Osteocyte (in vitro differentiated cells): ENCODE data around the gene PDE4D. TPM values are rescaled to one million over a fixed set of nuclear protein-coding genes. Genes with fewer than 3 reads are reported as not detected.

Experiments used
- DNase-seq: peaks from one replicate; pipeline ENCODE4 v3.0.0; 2021; ENCODE audit warnings: mixed read lengths; ENCODE audit not compliant: unreplicated experiment; ENCODE audit errors: extremely low spot score
- H3K27ac Mint-ChIP-seq: one replicate; pipeline ENCODE4 v1.8.0; 2021; ENCODE audit warnings: mild to moderate bottlenecking, mixed read lengths; ENCODE audit not compliant: unreplicated experiment
- H3K27me3 Mint-ChIP-seq: one replicate; pipeline ENCODE4 v1.8.0; 2021; ENCODE audit warnings: mixed read lengths; ENCODE audit not compliant: unreplicated experiment
- H3K36me3 Mint-ChIP-seq: one replicate; pipeline ENCODE4 v1.8.0; 2021; ENCODE audit warnings: mixed read lengths; ENCODE audit not compliant: unreplicated experiment
- H3K4me1 Mint-ChIP-seq: one replicate; pipeline ENCODE4 v1.8.0; 2021; ENCODE audit warnings: mixed read lengths; ENCODE audit not compliant: unreplicated experiment
- H3K4me3 Mint-ChIP-seq: one replicate; pipeline ENCODE4 v1.8.0; 2021; ENCODE audit warnings: mild to moderate bottlenecking, moderate library complexity, mixed read lengths; ENCODE audit not compliant: unreplicated experiment
- H3K9me3 Mint-ChIP-seq: one replicate; pipeline ENCODE4 v1.8.0; 2021; ENCODE audit warnings: mixed read lengths; ENCODE audit not compliant: unreplicated experiment
- CTCF ChIP-seq: fragments of 200-600 bp; sonication (generic); IDR thresholded peaks from 2 replicates; pipeline ENCODE4 v1.5.0; 2021; ENCODE audit warnings: antibody characterized with exemption, mild to moderate bottlenecking, moderate library complexity
- total RNA-seq: library from RNA; stranded (reverse); gene quantifications from 2 replicates; pipeline ENCODE4 v1.2.1, GENCODE V29; 2021

Gene PDE4D
- total RNA-seq, 1 donor from 2014 or later: 24.2 TPM

GRCh38 chr5:59921816-59922215 is 28.3 kb upstream of the PDE4D start:
- no peak overlapping the region for H3K27ac Mint-ChIP-seq
- no peaks in the 10 kb centered on the region for H3K4me1 Mint-ChIP-seq
- H3K9me3 Mint-ChIP-seq: no peaks in the 10 kb centered on the region
- H3K27me3 Mint-ChIP-seq: peaks cover 36% of the 10 kb centered on the region
- H3K4me3 Mint-ChIP-seq: no peak overlapping the region
- TF ChIP-seq CTCF: no peak
- DNase-seq: no peak
- no peaks in the 10 kb centered on the region for H3K36me3 Mint-ChIP-seq

- H3K9me3 Mint-ChIP-seq: no peaks in the 10 kb centered on the region
- H3K4me1 Mint-ChIP-seq: no peaks in the 10 kb centered on the region
- no peak for TF ChIP-seq CTCF
- no peak for DNase-seq
- H3K36me3 Mint-ChIP-seq: no peaks in the 10 kb centered on the region
- H3K27me3 Mint-ChIP-seq: peaks cover 26% of the 10 kb centered on the region
- no peak overlapping the region for H3K27ac Mint-ChIP-seq
- H3K4me3 Mint-ChIP-seq: no peak overlapping the region
Measured at GRCh38 chr5:59919484-59919883, 26.0 kb upstream of the PDE4D start.

- no peak for TF ChIP-seq CTCF
- no peaks in the 10 kb centered on the region for H3K36me3 Mint-ChIP-seq
- peaks cover 27% of the 10 kb centered on the region for H3K27me3 Mint-ChIP-seq
- no peak for DNase-seq
- H3K4me3 Mint-ChIP-seq: no peak overlapping the region
- H3K4me1 Mint-ChIP-seq: no peaks in the 10 kb centered on the region
- no peak overlapping the region for H3K27ac Mint-ChIP-seq
- H3K9me3 Mint-ChIP-seq: no peaks in the 10 kb centered on the region
Measured at GRCh38 chr5:59917121-59917520, 23.6 kb upstream of the PDE4D start.

GRCh38 chr5:59905188-59905587 is 11.7 kb upstream of the PDE4D start:
- H3K36me3 Mint-ChIP-seq: no peaks in the 10 kb centered on the region
- H3K9me3 Mint-ChIP-seq: no peaks in the 10 kb centered on the region
- no peak for TF ChIP-seq CTCF
- H3K4me3 Mint-ChIP-seq: no peak overlapping the region
- DNase-seq: no peak
- H3K27me3 Mint-ChIP-seq: peaks cover 49% of the 10 kb centered on the region
- H3K27ac Mint-ChIP-seq: no peak overlapping the region
- no peaks in the 10 kb centered on the region for H3K4me1 Mint-ChIP-seq

- peaks cover 9% of the 10 kb centered on the region for H3K4me1 Mint-ChIP-seq
- no peak overlapping the region for H3K4me3 Mint-ChIP-seq
Measured at GRCh38 chr5:59897075-59897474, 3.5 kb upstream of the PDE4D start.

More at GRCh38 chr5:59897075-59897474, 3.5 kb upstream of the PDE4D start:
- Mint-ChIP-seq H3K27me3 (peaks cover 55% of the 10 kb centered on the region), H3K9me3 (no peaks in the 10 kb centered on the region), H3K27ac (no peak overlapping the region), H3K36me3 (no peaks in the 10 kb centered on the region)
- no peak for DNase-seq
- no peak for TF ChIP-seq CTCF
